Measurements from ENCODE around the gene AGFG2.
"Not testable (repeated sequence)": the region's sequence is repeated elsewhere in the genome, so short reads cannot be mapped to it uniquely, and the experiment has no call there.

The AGFG2 gene

GRCh38 chr7:100521076-100521475 is 17.9 kb upstream of the AGFG2 start:
- DNase-seq: no peak

DNA sequence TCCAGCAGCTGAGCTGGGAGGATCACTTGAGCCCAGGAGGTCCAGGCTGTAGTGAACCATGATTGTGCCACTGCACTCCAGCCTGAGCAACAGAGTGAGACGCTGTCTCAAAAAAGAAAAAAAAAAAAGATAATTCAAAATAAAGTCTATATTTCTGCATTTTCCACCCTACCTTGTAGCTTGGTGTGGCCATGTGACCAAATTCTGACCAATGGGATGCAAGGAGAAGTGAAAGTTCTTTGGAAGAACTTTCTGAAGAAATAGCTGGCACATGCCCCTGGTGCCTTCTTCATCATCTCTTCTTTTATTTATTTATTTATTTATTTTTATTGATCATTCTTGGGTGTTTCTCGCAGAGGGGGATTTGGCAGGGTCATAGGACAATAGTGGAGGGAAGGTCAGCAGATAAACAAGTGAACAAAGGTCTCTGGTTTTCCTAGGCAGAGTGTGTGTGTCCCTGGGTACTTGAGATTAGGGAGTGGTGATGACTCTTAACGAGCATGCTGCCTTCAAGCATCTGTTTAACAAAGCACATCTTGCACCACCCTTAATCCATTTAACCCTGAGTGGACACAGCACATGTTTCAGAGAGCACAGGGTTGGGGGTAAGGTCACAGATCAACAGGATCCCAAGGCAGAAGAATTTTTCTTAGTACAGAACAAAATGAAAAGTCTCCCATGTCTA is 17.0 kb upstream of the AGFG2 start:
- DNase-seq: not testable (repeated sequence)

- not testable (repeated sequence) for DNase-seq
Observed at GRCh38 chr7:100523192-100523591, 15.8 kb upstream of the AGFG2 start.

DNA sequence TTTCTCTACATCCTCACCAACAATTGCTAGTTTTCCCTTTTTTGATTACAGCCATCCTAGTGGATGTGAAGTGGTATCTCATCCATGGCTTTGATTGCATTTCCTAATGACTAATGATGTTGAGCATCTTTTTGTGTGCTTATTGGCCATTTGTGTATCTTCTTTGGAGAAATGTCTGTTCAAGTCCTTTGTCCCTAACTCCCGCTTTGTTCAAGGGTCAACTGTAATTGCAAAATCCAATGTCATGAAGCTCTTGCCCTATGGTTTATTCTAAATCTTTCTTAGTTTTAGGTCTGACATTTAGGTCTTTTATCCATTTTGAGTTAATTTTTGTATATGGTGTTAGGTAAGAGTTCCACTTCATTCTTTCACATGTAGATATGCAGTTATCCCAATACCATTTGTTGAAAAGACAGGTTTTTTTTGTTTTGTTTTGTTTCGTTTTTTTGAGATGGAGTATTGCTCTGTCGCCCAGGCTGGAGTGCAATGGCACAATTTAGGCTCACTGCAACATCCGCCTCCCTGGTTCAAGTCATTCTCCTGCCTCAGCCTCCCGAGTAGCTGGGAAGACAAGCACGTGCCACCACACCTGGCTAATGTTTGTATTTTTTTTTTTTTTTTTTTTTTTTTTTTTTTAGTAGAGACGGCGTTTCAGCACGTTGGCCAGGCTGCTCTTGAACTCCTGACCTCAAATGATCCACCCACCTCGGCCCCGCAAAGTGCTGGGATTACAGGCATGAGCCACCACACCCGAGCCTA is 10.7 kb upstream of the AGFG2 start:
- not testable (repeated sequence) for DNase-seq

GRCh38 chr7:100532165-100533022 is 6.6 kb upstream of the AGFG2 start:
- DNase-seq: no peak

- not testable (repeated sequence) for DNase-seq
Observed at GRCh38 chr7:100535982-100536381, 3.0 kb upstream of the AGFG2 start.

DNA sequence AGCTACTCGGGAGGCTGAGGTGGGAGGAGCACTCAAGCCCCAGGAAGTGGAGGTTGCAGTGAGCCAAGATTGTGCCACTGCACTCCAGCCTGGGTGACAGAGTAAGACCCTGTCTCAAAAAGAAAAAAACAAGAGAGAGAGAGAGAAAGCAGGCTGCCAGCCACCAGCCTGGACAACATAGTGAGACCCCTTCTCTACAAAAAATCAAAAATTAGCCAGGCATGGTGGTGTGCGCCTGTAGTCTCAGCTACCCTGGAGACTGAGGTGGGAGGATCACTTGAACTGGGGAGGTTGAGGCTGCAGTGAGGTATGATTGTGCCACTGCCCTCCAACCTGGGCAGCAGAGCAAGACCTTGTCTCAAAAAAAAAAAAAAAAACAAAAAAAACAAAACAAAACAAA is 2.3 kb upstream of the AGFG2 start:
- not testable (repeated sequence) for DNase-seq

- no peak for DNase-seq
Observed at GRCh38 chr7:100538348-100538653, 702 bp upstream of the AGFG2 start.

GRCh38 chr7:100539436-100540006 is 518 bp downstream of the AGFG2 start:
- no peak for DNase-seq

- DNase-seq: no peak
Observed at GRCh38 chr7:100540073-100540723, 1.2 kb downstream of the AGFG2 start.

DNA sequence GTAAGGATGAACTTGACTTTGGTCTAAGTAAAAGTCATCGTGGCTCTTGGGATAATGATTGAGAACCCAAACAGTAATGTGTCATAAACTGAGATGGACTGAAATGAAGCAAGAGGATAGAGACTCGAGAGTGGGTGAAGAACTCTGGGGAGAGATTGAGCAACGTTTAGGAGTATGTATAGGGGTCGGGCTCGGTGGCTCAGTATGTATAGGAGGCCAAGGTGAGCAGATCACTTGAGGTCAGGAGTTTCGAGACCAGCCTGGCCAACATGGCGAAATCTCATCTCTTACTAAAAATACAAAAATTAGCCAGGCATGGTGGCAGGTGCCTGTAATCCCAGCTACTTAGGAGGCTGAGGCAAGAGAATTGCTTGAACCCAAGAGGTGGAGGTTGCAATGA is 2.3 kb downstream of the AGFG2 start:
- not testable (repeated sequence) for DNase-seq

GRCh38 chr7:100543586-100543985 is 4.6 kb downstream of the AGFG2 start:
- DNase-seq: no peak

DNA sequence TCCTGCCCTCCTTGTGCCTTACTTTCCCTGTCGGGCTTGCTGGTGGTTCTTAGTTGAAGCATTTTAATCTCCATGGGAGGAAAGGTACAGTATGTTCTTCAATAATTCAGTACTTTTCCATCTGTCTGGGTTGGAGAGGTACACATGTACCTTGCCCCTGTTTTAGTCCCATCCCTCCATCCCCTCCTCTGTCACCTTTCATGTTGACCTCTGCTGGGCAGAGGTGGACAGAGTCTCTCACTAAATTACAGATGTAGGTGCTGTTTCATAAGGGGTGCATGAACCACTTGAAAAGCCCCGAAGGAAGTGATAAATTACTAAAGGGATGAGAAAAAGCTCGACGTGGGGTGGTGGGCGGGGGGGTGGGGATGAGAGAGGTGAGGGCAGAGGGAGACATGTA is 5.4 kb downstream of the AGFG2 start:
- DNase-seq: no peak

DNA sequence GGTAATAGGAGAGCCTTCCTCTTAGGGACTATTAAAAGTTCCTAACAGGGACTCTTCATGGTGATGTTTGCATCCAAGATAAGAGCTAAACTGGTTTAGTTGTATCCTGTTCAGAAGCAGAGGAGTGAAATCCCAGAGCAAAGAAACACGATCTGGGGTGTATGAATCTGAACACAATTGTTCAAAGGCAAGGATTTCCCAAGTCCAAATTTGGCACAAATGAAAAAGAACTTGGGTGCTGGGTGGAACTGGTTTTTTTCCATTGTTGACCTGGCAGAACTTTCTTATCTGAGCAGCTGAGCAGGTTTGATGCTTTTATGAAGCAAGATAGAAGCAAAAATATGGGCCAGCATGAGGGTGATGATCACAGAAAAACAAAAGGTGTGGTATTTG is 6.0 kb downstream of the AGFG2 start:
- no peak for DNase-seq

DNA sequence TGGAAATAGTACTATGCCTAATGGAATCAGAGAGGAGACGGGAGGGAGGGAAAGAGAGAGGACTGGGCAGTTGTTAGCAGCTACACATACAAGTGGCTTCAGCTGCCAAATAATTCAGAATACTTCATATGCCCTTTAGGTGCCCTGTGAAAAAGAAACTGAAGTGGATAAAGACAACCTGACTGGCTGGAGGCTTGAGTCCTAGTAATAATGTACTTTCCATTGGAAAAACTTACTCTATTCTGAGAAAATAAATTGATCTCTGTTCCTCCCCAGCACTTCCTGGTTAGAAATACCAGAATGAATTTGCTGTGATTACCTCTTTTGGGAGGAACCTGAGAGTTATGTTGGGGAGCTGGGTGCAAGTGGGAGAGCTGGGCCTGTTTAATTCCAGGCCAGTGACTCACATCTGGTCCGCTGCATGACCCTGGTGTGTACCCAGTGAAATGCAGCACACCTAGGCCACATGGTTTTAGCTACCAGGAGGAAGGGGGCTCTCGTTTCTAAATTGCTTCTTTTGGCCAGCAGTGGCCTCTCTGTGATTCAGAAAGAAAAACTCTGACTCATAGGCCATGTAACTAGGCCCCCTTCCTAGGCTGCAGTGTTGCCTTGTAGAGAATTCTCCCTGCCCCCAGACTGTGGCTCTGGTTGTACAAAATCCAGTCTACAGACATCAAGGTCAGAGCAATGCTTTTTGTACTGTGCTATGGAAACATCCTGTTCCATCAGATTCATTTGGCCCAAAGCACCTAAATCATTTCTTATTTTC is 6.5 kb downstream of the AGFG2 start:
- no peak for DNase-seq

DNA sequence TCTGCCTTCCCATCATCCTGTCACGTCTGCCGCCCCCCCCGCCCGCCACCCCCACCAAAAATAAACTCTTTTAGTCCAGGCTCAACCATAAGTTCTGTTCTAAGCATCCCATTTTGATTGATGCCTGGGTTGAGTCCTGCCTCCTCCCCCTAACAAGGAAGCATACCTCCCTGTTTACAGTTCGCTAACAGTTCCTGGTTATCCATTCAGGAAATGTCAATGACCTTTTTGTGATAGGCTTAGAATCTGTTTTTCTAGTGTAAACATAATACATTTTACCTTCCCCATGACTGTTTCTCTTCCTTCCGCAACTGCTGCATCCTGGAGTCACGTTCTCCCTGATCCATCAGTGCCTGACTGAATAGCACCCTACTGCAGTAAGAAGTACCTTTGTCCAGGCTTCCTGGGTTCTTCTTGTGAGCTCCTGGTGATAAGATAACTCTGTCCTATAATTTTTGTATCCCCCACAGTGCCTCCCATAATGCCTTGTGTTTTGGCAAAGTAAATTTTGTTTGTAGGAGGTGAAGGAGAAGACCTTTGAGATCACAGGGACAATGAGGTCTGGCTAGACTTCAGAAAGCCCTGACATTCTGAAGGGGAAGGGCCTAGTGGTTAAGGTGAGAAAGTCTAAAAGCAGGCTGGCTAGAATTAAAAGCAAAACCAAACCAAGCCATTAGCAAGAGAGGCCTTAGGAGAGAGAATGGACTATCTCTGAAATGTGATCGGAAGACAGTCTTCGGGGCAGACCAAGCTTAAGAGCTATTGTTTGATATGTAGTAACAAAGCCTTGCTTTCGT is 7.3 kb downstream of the AGFG2 start:
- DNase-seq: no peak

- no peak for DNase-seq
Observed at GRCh38 chr7:100546926-100547800, 8.2 kb downstream of the AGFG2 start.

DNA sequence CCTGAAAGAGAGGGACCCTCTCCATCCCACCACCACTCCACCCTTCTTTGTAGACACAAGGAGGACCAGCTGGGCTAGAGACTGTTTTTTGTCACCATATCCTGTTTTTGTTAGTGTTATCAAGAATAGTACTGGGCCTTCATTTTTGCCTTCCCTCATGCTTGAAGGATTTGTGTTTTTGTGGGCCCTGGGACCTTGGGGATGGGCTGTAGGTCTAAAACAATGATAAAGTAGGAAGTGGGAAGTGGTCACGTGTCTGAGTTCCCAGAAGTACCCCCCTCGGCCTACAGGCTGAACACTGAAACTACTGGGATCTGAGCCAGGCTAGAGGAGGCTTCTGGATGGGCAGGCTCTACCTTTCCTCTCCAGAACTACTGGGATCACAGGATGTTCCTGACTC is 8.9 kb downstream of the AGFG2 start:
- no peak for DNase-seq

DNA sequence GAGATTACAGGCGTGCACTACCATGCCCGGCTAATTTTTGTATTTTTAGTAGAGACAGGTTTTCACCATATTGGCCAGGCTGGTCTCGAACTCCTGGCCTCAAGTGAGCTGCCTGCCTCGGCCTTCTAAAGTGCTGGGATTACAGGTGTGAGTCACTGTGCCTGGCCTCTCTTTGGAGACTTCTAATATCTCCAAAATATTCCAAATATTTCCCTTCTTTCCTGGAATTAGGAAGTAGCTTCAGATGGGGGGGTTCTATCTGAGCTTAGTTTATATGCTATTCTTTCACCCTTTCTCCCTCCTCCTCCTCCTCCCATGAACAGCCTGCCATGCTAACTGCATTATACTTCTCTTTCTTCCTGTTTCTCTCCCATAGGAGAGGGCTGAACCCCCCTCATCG is 9.4 kb downstream of the AGFG2 start:
- not testable (repeated sequence) for DNase-seq

DNA sequence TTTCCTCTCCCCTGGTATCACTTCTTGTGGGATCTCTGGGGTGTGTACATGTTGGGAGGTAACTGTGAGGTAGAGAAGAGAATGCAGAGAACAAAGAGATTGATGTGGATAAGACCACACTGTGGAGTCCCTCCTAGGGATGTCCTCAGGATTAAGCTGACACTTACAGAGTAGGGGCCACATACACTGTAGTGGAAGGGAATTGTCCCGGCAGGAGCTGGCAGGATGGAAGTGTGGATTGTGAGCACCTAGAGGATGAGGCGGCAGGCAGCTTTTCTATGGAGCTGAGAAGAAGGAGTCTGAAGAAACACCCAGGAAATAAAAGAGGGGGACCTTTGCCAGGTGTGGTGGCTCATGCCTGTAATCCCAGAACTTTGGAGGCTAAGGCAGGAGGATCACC is 13.5 kb downstream of the AGFG2 start:
- no peak for DNase-seq

Data from NCI-H1105 (cell line).